ENCODE data around the gene RASL10A.

DNA sequence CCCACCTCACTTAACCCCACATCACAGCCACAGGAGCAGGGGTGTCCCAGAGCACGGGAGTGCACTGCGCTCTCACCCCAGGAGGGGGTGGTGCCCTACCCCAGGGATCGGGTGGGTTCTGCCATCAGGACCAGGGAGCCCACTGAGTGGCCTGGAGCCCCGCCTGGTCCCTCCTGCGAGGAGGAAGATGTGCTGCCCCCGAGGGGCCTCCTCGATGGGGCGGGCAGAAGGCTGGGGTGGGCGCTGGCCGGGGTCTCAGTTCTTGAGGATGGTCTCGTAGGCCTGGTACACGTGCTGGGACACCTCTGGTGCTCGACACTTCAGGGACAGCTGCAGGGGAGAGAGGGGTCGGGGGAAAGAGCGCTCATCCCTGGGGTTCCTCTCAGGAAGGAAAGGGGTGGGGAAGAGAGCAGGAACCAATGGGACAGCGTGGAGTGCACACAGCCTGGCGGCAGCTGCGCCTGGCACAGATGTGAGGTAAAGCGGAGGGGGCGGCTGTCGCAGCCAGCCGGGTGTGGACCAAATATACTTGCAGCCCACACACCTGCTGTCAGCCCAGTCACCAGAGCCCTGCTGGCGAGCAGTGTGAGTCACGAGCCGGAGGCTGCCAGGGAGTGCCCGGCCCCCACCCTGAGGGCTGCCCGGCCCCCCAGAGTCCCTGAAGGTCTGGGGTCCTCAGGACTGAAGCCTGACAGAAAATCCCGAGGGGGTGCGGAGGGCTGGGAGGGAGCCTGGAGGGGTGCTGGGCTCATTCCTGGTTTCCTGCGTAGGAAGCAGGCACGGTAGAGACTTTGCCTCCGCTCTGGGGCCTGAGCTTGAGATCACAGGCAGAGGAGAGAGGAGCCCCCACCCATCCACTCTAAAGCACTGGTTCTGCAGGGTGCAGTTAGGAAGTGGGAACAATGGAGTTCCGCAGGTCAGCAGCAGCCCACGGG lies 13.3 kb upstream of the RASL10A start:
- TF ChIP-seq POLR2AphosphoS5 (IDR thresholded peaks at IDR 0.05) (no peak), POLR2A (IDR thresholded peaks at IDR 0.05) (no peak)
- TF ChIP-seq, protein P1, sequence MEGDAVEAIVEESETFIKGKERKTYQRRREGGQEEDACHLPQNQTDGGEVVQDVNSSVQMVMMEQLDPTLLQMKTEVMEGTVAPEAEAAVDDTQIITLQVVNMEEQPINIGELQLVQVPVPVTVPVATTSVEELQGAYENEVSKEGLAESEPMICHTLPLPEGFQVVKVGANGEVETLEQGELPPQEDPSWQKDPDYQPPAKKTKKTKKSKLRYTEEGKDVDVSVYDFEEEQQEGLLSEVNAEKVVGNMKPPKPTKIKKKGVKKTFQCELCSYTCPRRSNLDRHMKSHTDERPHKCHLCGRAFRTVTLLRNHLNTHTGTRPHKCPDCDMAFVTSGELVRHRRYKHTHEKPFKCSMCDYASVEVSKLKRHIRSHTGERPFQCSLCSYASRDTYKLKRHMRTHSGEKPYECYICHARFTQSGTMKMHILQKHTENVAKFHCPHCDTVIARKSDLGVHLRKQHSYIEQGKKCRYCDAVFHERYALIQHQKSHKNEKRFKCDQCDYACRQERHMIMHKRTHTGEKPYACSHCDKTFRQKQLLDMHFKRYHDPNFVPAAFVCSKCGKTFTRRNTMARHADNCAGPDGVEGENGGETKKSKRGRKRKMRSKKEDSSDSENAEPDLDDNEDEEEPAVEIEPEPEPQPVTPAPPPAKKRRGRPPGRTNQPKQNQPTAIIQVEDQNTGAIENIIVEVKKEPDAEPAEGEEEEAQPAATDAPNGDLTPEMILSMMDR (IDR thresholded peaks at IDR 0.05), result no peak
